ENCODE measurements around the gene BORCS5. TPM values are rescaled to one million over a fixed set of nuclear protein-coding genes. Genes with fewer than 3 reads are reported as not detected.
"Not testable (repeated sequence)": the region's sequence is repeated elsewhere in the genome, so short reads cannot be mapped to it uniquely, and the experiment has no call there.

The BORCS5 gene
- total and polyA plus RNA-seq, 8 donors = 7.7 to 13.5 (median 9.1) TPM

GRCh38 chr12:12499909-12500604 is 143.2 kb downstream of the BORCS5 start:
- DNase-seq (no peak), ATAC-seq (peak; percentile 87)
- Histone ChIP-seq H3K27ac (peak overlapping the region in 1 of 2 donors; percentile 30), H3K36me3 (peaks cover 0 to 21% of the 10 kb centered on the region in 2 donors), H3K4me3 (no peak overlapping the region), H3K4me1 (peaks cover 0 to 16% of the 10 kb centered on the region in 2 donors), H3K9me3 (no peaks in the 10 kb centered on the region), H3K27me3 (no peaks in the 10 kb centered on the region)
- TF ChIP-seq CTCF (IDR thresholded peaks at IDR 0.05) = no peak
- intact Hi-C loops (cut with DNase I) = no loop called here

- Histone ChIP-seq H3K27ac (no peak overlapping the region), H3K36me3 (peaks cover 0 to 14% of the 10 kb centered on the region in 2 donors), H3K9me3 (no peaks in the 10 kb centered on the region), H3K4me1 (peaks cover 0 to 20% of the 10 kb centered on the region in 2 donors), H3K27me3 (no peaks in the 10 kb centered on the region), H3K4me3 (no peak overlapping the region)
- DNase-seq (no peak), ATAC-seq (no peak)
- no peak for TF ChIP-seq CTCF (IDR thresholded peaks at IDR 0.05)
- intact Hi-C loops (cut with DNase I) = no loop called here
These were observed 144.2 kb downstream of the BORCS5 start for GRCh38 chr12:12501121-12501520.

GRCh38 chr12:12502130-12502814 is 145.4 kb downstream of the BORCS5 start:
- H3K4me3 ChIP-seq; DNase-seq; H3K27ac ChIP-seq; intact Hi-C loops (cut with DNase I); ATAC-seq; H3K27me3 ChIP-seq; H3K9me3 ChIP-seq: not testable (repeated sequence)
- Histone ChIP-seq H3K4me1 (peaks cover 11 to 31% of the 10 kb centered on the region in 2 donors), H3K36me3 (peaks cover 0 to 13% of the 10 kb centered on the region in 2 donors)

GRCh38 chr12:12502815-12503151 is 145.9 kb downstream of the BORCS5 start:
- DNase-seq (no peak), ATAC-seq (no peak)
- TF ChIP-seq CTCF (IDR thresholded peaks at IDR 0.05) = no peak
- no peaks in the 10 kb centered on the region for H3K27me3 ChIP-seq
- no peak overlapping the region for H3K4me3 ChIP-seq
- H3K36me3 ChIP-seq = peaks cover 0 to 9% of the 10 kb centered on the region in 2 donors
- intact Hi-C loops (cut with DNase I) = no loop called here
- H3K4me1 ChIP-seq = peaks cover 13 to 31% of the 10 kb centered on the region in 2 donors
- H3K9me3 ChIP-seq = no peaks in the 10 kb centered on the region
- H3K27ac ChIP-seq = no peak overlapping the region

GRCh38 chr12:12503384-12504078 is 146.7 kb downstream of the BORCS5 start:
- DNase-seq (no peak), ATAC-seq (no peak)
- Histone ChIP-seq H3K9me3 (no peaks in the 10 kb centered on the region), H3K4me1 (peaks cover 18 to 35% of the 10 kb centered on the region in 2 donors), H3K27ac (no peak overlapping the region), H3K4me3 (no peak overlapping the region), H3K27me3 (no peaks in the 10 kb centered on the region), H3K36me3 (peaks cover 0 to 8% of the 10 kb centered on the region in 2 donors)
- no peak for TF ChIP-seq CTCF (IDR thresholded peaks at IDR 0.05)
- intact Hi-C loops (cut with DNase I) = no loop called here
